ENCODE measurements around the gene PGA3.
"Not testable (repeated sequence)": the region's sequence is repeated elsewhere in the genome, so short reads cannot be mapped to it uniquely, and the experiment has no call there.

The PGA3 gene

GRCh38 chr11:61204502-61205059 is 1.3 kb downstream of the PGA3 start:
- DNase-seq (ENCODE audit: low read depth in 1 of 2, low spot score in 1 of 2) = not testable (repeated sequence)

- not testable (repeated sequence) for DNase-seq (ENCODE audit: low read depth in 1 of 2, low spot score in 1 of 2)
These were observed 4.5 kb downstream of the PGA3 start for GRCh38 chr11:61207636-61208310.

- DNase-seq (ENCODE audit: low read depth in 1 of 2, low spot score in 1 of 2) = not testable (repeated sequence)
These were observed 7.3 kb downstream of the PGA3 start for GRCh38 chr11:61210629-61211028.

- not testable (repeated sequence) for DNase-seq (ENCODE audit: low read depth in 1 of 2, low spot score in 1 of 2)
These were observed 8.1 kb downstream of the PGA3 start for GRCh38 chr11:61211327-61211952.

- DNase-seq (ENCODE audit: low read depth in 1 of 2, low spot score in 1 of 2) = not testable (repeated sequence)
These were observed 8.9 kb downstream of the PGA3 start for GRCh38 chr11:61212202-61212601.

- DNase-seq (ENCODE audit: low read depth in 1 of 2, low spot score in 1 of 2) = not testable (repeated sequence)
These were observed 10.5 kb downstream of the PGA3 start for GRCh38 chr11:61213711-61214324.

GRCh38 chr11:61218306-61218705 is 15.0 kb downstream of the PGA3 start:
- not testable (repeated sequence) for DNase-seq (ENCODE audit: low read depth in 1 of 2, low spot score in 1 of 2)

GRCh38 chr11:61219016-61219415 is 15.7 kb downstream of the PGA3 start:
- not testable (repeated sequence) for DNase-seq (ENCODE audit: low read depth in 1 of 2, low spot score in 1 of 2)

- DNase-seq (ENCODE audit: low read depth in 1 of 2, low spot score in 1 of 2) = not testable (repeated sequence)
These were observed 18.7 kb downstream of the PGA3 start, which contains the start of gene PGA4 for GRCh38 chr11:61222047-61222446. Gene PGA4 (plus strand): TSS chr11:61222347. CDS start chr11:61222401, 54 bp downstream.

- not testable (repeated sequence) for DNase-seq (ENCODE audit: low read depth in 1 of 2, low spot score in 1 of 2)
These were observed 19.4 kb downstream of the PGA3 start for GRCh38 chr11:61222692-61223091.

- not testable (repeated sequence) for DNase-seq (ENCODE audit: low read depth in 1 of 2, low spot score in 1 of 2)
These were observed 23.3 kb downstream of the PGA3 start for GRCh38 chr11:61226457-61227137.

GRCh38 chr11:61229458-61229857 is 26.1 kb downstream of the PGA3 start:
- not testable (repeated sequence) for DNase-seq (ENCODE audit: low read depth in 1 of 2, low spot score in 1 of 2)

- not testable (repeated sequence) for DNase-seq (ENCODE audit: low read depth in 1 of 2, low spot score in 1 of 2)
These were observed 27.7 kb downstream of the PGA3 start for GRCh38 chr11:61231033-61231432.

- DNase-seq (ENCODE audit: low read depth in 1 of 2, low spot score in 1 of 2) = not testable (repeated sequence)
These were observed 28.3 kb downstream of the PGA3 start for GRCh38 chr11:61231585-61231984.

- DNase-seq (ENCODE audit: low read depth in 1 of 2, low spot score in 1 of 2) = not testable (repeated sequence)
These were observed 29.3 kb downstream of the PGA3 start for GRCh38 chr11:61232548-61233145.

GRCh38 chr11:61237130-61237529 is 33.8 kb downstream of the PGA3 start:
- DNase-seq (ENCODE audit: low read depth in 1 of 2, low spot score in 1 of 2) = not testable (repeated sequence)

GRCh38 chr11:61240288-61240687 is 37.0 kb downstream of the PGA3 start:
- DNase-seq (ENCODE audit: low read depth in 1 of 2, low spot score in 1 of 2) = not testable (repeated sequence)

GRCh38 chr11:61240875-61241274 is 37.6 kb downstream of the PGA3 start, which contains the start of gene PGA5:
Gene PGA5 (plus strand): TSS chr11:61241175. CDS start chr11:61241227, 52 bp downstream.
- DNase-seq (ENCODE audit: low read depth in 1 of 2, low spot score in 1 of 2) = not testable (repeated sequence)

- not testable (repeated sequence) for DNase-seq (ENCODE audit: low read depth in 1 of 2, low spot score in 1 of 2)
These were observed 38.2 kb downstream of the PGA3 start for GRCh38 chr11:61241526-61241925.

GRCh38 chr11:61245284-61245964 is 42.1 kb downstream of the PGA3 start:
- not testable (repeated sequence) for DNase-seq (ENCODE audit: low read depth in 1 of 2, low spot score in 1 of 2)
